Right renal pelvis (tissue), 4 donors: ENCODE results near the gene C5orf34. TPM values are rescaled to one million over a fixed set of nuclear protein-coding genes. Genes with fewer than 3 reads are reported as not detected.
"Not testable (repeated sequence)": the region's sequence is repeated elsewhere in the genome, so short reads cannot be mapped to it uniquely, and the experiment has no call there.

Experiments used
- DNase-seq, 4 donors: peaks; one replicate each; pipeline ENCODE4 v3.0.0-alpha.2; 2013; ENCODE audit warnings: low read depth in 4 of 4, low spot score in 3 of 4, missing footprints in 1 of 4
- polyA plus RNA-seq, 4 donors: library from polyadenylated mRNA; unstranded; fragments of 120-200 nt; gene quantifications; one replicate each; pipeline ENCODE4 v1.2.1, GENCODE V29; 2013; ENCODE audit not compliant: insufficient read length in 4 of 4

The C5orf34 gene
- polyA plus RNA-seq, 4 donors, result 4.5 to 6.1 (median 5.7) TPM

DNA sequence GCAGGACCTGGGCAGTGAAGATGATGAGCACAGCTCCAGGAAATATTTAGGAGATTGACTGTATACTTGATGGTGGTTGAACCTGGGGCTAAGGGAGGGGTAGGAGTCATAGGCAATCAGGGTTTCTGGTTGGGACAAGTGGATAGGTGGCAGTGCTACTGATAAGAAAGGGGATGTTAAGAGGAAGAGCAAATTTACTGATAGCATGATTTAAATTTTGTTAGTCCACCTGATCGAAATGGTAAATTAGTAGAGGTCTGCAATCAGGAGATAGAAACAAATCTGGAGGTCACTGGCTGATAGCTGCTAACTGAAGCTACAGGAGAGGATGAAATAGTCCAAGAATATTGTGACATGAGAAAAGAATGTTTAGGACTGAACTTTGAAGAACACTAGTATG lies 5.7 kb upstream of the C5orf34 start:
- no peak for DNase-seq

DNA sequence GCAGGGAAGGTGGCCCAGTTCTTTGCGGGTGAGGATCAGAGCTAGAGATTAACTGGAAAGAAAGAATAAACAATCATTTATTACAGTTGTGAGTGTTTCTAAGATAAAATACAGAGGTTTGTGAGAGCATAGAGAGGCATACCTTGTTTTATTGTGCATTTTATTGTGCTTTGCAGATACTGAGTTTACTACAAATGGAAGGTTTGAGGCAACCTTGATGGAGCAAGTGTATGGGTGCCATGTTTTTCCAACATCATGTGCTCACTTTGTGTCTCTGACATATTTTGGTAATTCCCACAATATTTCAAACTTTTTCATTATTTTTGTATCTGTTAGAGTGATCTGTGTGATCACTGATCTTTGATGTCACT lies 715 bp upstream of the C5orf34 start:
- no peak for DNase-seq

DNA sequence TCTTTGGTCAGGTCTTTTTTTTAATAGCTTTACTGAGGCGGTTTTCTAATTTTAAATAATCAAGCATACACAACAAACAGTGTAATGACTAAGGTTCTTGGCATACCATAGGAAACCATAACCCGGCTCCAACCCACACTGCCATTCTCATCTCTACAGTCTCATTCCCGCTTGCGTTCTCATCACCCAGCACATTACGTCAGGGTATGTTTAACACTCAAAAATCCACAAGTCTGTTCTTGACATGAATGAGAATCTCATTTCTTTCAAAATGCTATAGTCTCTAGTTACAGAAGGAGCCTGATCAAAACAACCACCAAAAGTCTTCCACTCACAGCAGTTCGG lies 505 bp downstream of the C5orf34 start:
- DNase-seq, result no peak

GRCh38 chr5:43514025-43514424 lies 923 bp downstream of the C5orf34 start:
- DNase-seq, result no peak

DNA sequence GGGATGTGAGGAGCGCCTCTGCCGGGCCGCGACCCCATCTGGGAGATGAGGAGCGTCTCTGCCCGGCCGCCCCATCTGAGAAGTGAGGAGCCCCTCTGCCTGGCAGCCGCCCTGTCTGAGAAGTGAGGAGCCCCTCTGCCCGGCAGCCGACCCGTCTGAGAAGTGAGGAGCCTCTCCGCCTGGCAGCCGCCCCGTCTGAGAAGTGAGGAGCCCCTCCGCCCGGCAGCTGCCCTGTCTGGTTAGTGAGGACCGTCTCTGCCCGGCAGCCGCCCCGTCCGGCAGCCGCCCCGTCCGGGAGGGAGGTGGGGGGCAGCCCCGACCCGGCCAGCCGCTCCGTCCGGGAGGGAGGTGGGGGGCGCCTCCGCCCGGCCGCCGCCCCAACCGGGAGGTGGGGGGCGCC lies 3.9 kb downstream of the C5orf34 start:
- DNase-seq, result not testable (repeated sequence)

DNA sequence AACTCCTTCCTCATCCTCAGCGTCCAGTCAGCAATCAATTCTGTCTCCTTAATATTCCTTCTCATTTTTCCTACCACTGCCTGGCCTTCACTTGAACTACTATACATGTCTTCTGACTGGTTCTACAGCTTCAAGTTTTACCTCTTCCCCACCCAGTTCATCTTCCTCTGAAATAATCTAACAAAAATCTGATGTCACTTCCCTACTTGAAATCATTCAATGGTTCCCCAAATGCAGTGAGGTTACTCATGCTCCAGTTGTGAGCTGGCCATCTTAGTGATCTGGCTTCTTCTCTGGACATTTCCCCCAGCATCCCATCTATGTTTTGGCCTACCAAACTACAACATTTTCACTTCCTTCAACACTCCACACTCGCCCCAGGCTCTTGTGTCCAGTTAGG lies 16.4 kb downstream of the C5orf34 start:
- no peak for DNase-seq

- no peak for DNase-seq
These were observed 17.4 kb downstream of the C5orf34 start for GRCh38 chr5:43497311-43498104.

DNA sequence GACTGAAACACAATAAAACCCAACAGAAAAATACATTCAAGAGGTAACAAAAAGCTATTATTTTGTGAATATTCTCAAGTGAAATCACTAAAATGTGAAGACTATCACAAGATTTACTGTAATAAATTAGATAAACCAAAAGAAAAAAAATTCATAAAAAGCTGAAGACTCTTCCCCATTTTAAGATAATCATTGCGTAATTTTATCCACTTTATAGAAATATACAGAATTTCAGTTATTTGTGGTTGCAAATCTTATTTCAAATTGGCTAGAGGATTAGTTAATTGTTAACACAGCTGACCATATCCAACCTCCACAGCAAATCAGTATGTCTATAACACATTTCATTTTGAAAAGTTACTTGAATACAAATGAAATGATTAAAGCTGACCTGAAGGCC lies 23.6 kb downstream of the C5orf34 start:
- DNase-seq, result no peak

- DNase-seq, result no peak
These were observed 28.6 kb downstream of the C5orf34 start for GRCh38 chr5:43486353-43486752.

DNA sequence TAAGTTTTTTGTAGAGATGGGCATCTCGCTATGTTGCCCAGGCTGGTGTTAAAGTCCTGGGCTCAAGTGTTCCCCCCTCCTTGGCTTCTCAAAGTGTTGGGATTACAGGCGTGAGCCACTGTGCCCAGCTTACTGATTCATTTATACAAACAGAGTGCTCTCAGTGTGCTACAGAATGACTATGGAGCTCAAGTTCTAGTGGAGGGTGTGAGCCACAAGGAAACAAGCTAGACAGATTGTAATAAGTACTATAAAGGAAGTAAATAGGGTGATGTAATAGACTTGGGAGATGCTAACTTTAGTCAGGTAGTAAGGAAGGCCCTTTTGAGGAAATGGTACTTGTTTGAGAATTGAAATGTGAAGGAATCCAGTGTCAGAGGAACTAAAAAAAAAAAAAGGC lies 29.5 kb downstream of the C5orf34 start:
- no peak for DNase-seq

DNA sequence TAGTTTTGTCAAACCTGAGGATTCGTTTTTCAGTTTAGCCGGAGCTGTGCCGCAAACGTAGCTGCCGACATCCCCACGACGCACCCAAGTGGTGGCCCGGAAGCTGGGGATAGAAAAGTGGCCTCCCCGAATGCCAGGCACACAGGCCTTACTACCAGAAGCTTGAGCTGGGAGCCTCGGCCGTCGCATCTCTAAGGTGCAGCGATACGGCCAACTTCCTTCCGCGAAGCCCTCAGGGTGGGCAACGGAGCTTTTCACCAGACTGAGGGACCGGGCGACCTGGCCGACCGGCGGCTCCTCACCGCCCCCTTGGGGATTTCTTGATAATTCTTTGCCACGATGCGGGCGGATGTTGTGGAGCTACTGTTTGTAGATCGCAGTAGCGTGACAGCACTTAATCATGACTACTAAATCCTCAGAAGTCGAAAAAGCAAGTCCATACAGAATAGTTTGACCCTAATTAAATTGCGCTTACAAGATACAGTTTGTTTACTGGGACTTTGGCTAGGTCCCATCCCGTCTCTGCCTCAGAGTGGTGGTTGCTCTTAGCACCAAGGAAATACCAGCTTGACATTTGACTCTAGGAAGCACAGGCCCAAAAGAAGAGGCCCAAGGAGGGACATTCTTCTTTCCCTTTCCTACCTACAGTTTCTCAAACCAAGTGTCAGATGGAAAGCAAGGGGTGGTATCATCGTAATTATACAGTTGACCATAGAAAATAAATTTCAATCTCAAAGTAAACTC lies 30.7 kb downstream of the C5orf34 start:
- peak; percentile 78 to 87 (median 82) for DNase-seq

GRCh38 chr5:43483298-43484105 lies 31.4 kb downstream of the C5orf34 start, which contains the start of gene TMEM267:
TMEM267 (minus strand) TSS chr5:43483865; CDS start chr5:43453969, 29,896 bp downstream.
- peak; percentile 85 to 91 (median 89) for DNase-seq

DNA sequence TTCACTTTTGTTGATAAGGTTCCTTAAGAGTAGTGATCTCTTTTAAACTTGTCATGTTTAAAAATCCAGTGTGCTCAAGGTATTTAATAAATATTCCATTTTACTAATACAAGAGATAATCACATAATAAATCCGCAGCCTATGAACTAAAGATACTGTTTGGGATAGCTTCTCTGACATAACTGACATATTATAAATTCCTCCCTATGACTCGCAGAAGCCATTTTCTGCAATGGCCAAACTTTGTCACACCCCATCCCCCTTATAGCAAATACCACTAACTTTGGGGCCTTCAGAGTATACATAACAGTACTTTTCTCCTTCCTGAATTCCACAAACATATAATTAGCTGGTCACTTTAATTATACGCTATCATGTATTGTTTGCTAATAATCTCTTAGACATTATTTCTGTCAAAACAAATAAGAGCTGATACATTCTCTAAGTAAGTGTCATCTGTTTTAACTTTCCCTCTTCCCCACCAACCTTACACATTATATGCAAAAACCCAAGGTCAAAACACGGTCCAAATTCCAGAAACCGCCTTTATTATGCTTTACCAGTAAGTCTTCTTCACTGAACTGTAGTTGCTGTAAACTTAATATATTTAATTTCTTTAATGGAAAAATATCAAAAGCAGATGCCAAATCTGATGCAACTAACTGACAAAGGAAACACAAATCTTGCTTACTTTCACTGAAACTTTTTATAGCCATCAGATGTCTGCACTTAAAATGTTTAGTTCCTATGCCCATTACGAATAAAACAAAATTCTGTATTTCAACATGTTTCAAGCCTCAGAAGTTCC lies 32.3 kb downstream of the C5orf34 start:
- DNase-seq, result peak in 1 of 4 donors; percentile 1

DNA sequence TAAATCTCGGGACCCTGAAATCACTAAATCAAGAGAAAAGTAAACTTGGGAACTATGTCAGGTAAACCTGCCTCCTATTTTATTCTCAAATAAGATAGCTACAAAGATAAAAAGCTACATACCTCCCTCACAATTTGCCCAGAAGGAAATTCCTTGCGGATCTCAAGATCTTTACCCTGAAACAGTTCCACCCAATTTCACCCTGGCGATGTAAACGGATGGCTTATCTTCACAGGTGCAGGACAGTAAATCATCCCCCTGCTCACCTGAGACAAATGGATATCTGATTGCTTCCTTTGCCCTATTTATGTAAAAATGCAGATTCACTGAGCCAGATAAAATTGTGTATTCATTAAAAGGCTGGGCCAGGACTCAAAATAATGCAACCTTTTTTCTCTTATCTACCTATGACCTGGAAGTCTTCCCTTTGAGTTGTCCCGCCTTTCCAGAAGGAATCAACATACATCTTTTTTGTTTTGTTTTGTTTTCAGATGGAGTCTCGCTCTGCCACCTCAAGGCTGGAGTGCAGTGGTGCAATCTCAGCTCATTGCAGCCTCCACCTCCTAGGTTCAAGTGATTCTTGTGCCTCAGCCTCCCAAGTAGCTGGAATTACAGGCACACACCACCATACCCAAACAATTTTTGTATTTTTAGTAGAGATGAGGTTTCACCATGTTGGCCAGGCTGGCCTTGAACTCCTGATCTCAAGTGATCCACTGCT lies 45.1 kb downstream of the C5orf34 start:
- DNase-seq, result no peak

DNA sequence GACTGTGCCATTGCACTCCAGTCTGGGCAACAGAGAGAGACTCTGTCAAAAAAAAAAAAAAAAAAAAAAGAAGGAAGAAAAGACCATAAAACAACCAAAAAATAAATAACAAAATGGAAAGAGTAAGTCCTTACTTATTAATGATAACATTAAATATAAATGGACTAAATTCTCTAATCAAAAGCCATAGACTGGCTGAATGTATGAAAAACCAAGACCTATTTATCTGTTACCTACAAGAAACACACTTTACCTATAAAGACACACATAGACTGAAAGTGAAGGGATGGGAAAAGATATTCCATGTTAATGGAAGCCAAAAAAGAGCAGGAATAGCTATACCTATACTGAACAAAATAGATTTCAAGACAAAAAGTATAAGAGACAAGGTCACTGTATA lies 47.8 kb downstream of the C5orf34 start:
- no peak for DNase-seq

DNA sequence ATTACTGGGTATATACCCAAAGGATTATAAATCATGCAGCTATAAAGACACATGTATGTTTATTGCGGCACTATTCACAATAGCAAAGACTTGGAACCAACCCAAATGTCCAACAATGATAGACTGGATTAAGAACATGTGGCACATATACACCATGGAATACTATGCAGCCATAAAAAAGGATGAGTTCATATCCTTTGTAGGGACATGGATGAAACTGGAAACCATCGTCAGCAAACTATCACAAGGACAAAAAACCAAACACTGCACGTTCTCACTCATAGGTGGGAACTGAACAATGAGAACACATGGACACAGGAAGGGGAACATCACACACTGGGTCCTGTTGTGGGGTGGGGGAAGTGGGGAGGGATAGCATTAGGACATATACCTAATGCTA lies 49.5 kb downstream of the C5orf34 start:
- not testable (repeated sequence) for DNase-seq

DNA sequence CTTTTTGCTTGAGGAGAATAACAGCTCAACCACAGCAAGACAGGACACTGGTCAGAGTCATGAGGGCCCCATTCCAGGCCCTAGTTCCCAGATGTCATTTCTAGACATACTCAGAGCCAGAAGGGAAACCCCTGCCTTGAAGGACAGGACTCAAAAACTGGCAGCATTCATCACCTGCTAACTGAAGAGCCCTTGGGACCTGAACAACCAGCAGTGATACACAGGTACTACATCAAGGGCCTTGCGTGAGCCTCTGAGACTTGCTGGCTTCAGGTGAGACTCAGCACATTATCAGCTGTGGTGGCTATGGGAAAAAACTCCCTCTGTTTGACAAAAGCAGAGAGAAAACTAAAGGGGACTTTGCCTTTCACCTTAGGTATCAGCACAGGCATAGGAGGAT lies 53.9 kb downstream of the C5orf34 start:
- DNase-seq, result no peak

DNA sequence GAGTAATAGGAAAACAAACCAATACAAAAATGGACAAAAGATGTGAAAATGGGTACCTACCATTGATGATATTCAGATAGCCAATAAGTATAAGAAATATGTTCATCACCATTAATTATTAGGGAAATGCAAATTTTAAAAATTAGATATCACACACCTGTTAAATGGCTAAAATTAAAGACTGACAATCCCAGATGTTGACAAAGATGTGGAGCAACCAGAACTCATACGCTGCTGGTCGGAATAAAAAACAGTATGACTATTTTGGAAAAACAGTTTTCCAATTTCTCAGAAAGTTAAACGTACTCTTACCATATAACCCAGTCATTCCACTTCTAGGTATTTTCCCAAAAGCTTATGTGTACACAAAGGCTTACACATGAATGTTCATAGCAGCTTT lies 58.4 kb downstream of the C5orf34 start:
- no peak for DNase-seq

DNA sequence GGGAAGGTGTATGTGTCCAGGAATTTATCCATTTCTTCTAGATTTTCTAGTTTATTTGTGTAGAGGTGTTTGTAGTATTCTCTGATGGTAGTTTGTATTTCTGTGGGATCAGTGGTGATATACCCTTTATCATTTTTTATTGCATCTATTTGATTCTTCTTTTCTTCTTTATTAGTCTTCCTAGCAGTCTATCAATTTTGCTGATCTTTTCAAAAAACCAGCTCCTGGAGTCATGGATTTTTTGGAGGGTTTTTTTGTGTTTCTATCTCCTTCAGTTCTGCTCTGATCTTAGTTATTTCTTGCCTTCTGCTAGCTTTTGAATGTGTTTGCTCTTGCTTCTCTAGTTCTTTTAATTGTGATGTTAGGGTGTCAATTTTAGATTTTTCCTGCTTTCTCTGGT lies 73.4 kb downstream of the C5orf34 start:
- not testable (repeated sequence) for DNase-seq
